Activated T-cell treated with anti-CD3 and anti-CD28 coated beads for 4 hours (primary cell): ENCODE measurements around the gene TIMM17B.
"Not testable (repeated sequence)": the region's sequence is repeated elsewhere in the genome, so short reads cannot be mapped to it uniquely, and the experiment has no call there.

Source experiments
- DNase-seq: peaks from one replicate; pipeline ENCODE4 v3.0.0-alpha.2; 2020

The TIMM17B gene

GRCh38 chrX:48893556-48894348, 3.8 kb downstream of the TIMM17B start:
- no peak for DNase-seq

GRCh38 chrX:48892896-48893295, 4.7 kb downstream of the TIMM17B start:
- no peak for DNase-seq

GRCh38 chrX:48891402-48892288, 5.9 kb downstream of the TIMM17B start:
- peak; percentile 56 for DNase-seq

GRCh38 chrX:48890934-48891401, 6.6 kb downstream of the TIMM17B start:
- DNase-seq = no peak

- no peak for DNase-seq
These were observed 7.2 kb downstream of the TIMM17B start for GRCh38 chrX:48890296-48890925.

GRCh38 chrX:48886586-48886985, 11.0 kb downstream of the TIMM17B start:
- DNase-seq = not testable (repeated sequence)

- no peak for DNase-seq
These were observed 13.8 kb downstream of the TIMM17B start for GRCh38 chrX:48883729-48884128.

GRCh38 chrX:48876944-48877343, 20.6 kb downstream of the TIMM17B start:
- not testable (repeated sequence) for DNase-seq

- not testable (repeated sequence) for DNase-seq
These were observed 25.6 kb downstream of the TIMM17B start for GRCh38 chrX:48872017-48872416.

GRCh38 chrX:48864210-48864609, 33.4 kb downstream of the TIMM17B start:
- DNase-seq = no peak

- no peak for DNase-seq
These were observed 42.7 kb downstream of the TIMM17B start for GRCh38 chrX:48854898-48855297.

- not testable (repeated sequence) for DNase-seq
These were observed 43.3 kb downstream of the TIMM17B start for GRCh38 chrX:48854121-48854804.

- not testable (repeated sequence) for DNase-seq
These were observed 44.1 kb downstream of the TIMM17B start for GRCh38 chrX:48853494-48853893.

- no peak for DNase-seq
These were observed 44.7 kb downstream of the TIMM17B start for GRCh38 chrX:48852857-48853256.

GRCh38 chrX:48848847-48849246, 48.7 kb downstream of the TIMM17B start:
- DNase-seq = no peak
